HG02981 (cell line): ENCODE results near the gene HMGXB3.
"Not testable (repeated sequence)": the region's sequence is repeated elsewhere in the genome, so short reads cannot be mapped to it uniquely, and the experiment has no call there.

ENCODE experiments used
- ATAC-seq: cut with Tn5 transposase; IDR thresholded peaks from one replicate; pipeline ENCODE4 v1.9.1; 2021; ENCODE audit warnings: mild to moderate bottlenecking, moderate library complexity; ENCODE audit not compliant: unreplicated experiment

HMGXB3 gene

GRCh38 chr5:150084754-150085153, 84.2 kb downstream of the HMGXB3 start:
- ATAC-seq, result not testable (repeated sequence)

DNA sequence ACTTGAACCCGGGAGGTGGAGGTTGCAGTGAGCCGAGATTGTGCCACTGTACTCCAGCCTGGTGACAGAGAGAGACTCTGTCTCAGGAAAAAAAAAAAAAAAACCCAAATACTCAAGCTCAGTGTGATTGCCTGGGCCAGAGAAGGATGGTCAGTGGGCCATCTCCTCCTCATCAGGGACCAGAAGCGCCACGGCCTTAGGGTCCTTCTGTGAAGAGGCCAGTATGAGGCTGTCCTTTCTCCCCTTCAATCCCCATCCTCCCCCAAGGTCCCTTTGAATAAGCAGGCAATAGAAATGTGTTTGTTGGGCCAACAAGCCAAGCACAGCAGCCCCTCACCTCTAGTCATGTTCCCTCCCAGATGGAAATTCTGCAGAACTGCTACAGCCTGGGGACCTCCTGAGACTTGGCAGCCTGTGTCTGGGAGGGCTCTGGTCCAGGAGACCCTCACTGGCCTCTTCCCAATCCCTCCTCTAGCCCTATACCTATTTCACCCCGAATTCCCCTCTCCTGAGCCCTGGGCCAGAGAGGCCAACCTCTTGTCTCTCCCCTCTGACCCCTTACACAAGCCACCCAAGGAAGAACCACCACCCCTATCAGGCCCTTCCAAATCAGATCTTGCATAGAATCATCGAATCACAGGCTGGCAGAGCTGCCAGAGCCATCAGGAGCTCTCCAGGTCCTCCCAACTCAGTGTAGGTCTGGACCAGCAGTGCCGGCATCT, 84.8 kb downstream of the HMGXB3 start:
- ATAC-seq, result no peak

DNA sequence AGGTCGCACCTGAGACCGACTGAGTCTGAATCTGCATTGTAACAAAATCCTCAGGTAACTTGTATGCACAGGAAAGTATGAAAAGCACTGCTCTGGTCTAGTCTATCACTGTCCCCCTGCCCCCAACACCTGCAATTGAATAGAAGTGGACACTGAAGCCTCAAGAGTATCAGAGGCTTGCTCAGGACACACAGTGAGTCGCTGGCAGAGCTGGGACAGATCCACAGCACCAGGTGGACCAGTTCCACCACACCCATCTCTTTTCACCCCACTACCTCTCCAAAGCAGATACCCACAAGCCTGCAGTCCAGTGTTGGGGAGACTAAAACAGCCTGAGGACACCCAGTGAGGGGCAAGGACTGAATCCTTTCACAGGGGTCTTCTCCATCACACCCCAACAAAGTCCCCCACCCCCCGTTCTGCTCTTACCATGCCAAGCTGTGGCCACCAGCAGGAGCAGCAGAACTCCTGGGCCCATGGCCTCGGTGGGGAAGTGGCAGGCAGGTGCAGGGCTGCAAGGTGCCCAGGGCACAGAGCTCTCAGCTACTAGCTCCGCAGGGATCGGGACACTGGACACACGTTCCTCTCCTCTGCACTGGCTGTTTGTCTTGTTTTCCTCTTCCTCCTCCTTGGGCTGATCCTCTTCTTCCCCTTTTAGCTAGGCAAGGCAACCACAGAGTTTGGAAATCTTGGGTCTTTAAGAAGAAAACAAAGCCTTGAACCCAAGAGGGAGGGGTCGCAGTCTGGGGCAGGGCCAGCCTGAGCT, 85.6 kb downstream of the HMGXB3 start, which contains the start of gene CSF1R:
TSS of gene CSF1R (minus strand) at position 605 of the 766 bp plus-strand sequence. CDS start at position 478, 127 bp downstream.
- ATAC-seq, result no peak

- peak; percentile 70 for ATAC-seq
Measured at GRCh38 chr5:150092159-150092787, 91.7 kb downstream of the HMGXB3 start.

- ATAC-seq, result no peak
Measured at GRCh38 chr5:150097152-150097551, 96.6 kb downstream of the HMGXB3 start.

- ATAC-seq, result no peak
Measured at GRCh38 chr5:150101023-150101422, 100.5 kb downstream of the HMGXB3 start.
